IMR-90 (cell line): ENCODE data around the gene ZNF407. TPM values are rescaled to one million over a fixed set of nuclear protein-coding genes. Genes with fewer than 3 reads are reported as not detected.
A peak's percentile ranks its signal among the peaks of the same experiment; 100 is the strongest.

ENCODE experiments used
- ATAC-seq: fragments of 200-7000 bp; cut with Tn5 transposase; 2 replicates; pipeline ENCODE4 v1.9.1; 2020; ENCODE audit warnings: low read depth, mild to moderate bottlenecking, moderate library complexity
- BruUV-seq: library from RNA; stranded (reverse); fragments of 400-500 nt; replicated peaks from 2 replicates; lab custom pipeline; 2021; lab: Mats Ljungman, UMichigan
- CTCF ChIA-PET: fragments of 300-600 bp; formaldehyde crosslinking; extraction: SDS; loops from one replicate; lab custom pipeline; 2021; ENCODE audit warnings: antibody characterized with exemption; lab: Yijun Ruan, JAX
- POLR2A ChIA-PET: fragments of 300-600 bp; sonication (Branson Sonifier 250); formaldehyde crosslinking; loops from one replicate; lab custom pipeline; 2022; ENCODE audit warnings: antibody characterized with exemption; ENCODE audit not compliant: unreplicated experiment; lab: Charles Lee
- DNase-seq: peaks from one replicate; pipeline ENCODE4 v3.0.0; 2013
- H2AFZ ChIP-seq: replicated peaks from 2 replicates; pipeline ENCODE3; 2013; ENCODE audit warnings: low read length, mild to moderate bottlenecking; ENCODE audit not compliant: poor library complexity
- H2AK5ac ChIP-seq: 2 replicates; pipeline ENCODE4 v1.6.1; 2013; ENCODE audit warnings: low read depth, low read length, inconsistent platforms
- H2AK9ac ChIP-seq: replicated peaks from 2 replicates; pipeline ENCODE3; 2013; ENCODE audit warnings: mild to moderate bottlenecking, low read depth, low read length, moderate library complexity; ENCODE audit not compliant: poor library complexity
- H2BK120ac ChIP-seq: 2 replicates; pipeline ENCODE4 v1.6.1; 2013; ENCODE audit warnings: low read depth, low read length, inconsistent platforms
- H2BK15ac ChIP-seq: 3 replicates; pipeline ENCODE4 v1.6.1; 2013; ENCODE audit warnings: low read depth, low read length, inconsistent platforms
- H2BK20ac ChIP-seq: 2 replicates; pipeline ENCODE4 v1.6.1; 2013; ENCODE audit warnings: low read depth, mild to moderate bottlenecking, inconsistent platforms, low read length, moderate library complexity
- H2BK5ac ChIP-seq: 2 replicates; pipeline ENCODE4 v1.6.1; 2013; ENCODE audit warnings: mild to moderate bottlenecking, low read depth, low read length, inconsistent platforms; ENCODE audit not compliant: poor library complexity, severe bottlenecking
- H3K14ac ChIP-seq: replicated peaks from 2 replicates; pipeline ENCODE4 v1.6.1; 2013; ENCODE audit warnings: low read depth, low read length, inconsistent platforms
- H3K18ac ChIP-seq: 2 replicates; pipeline ENCODE4 v1.6.1; 2013; ENCODE audit warnings: low read depth, low read length, control low read depth
- H3K23ac ChIP-seq: 2 replicates; pipeline ENCODE4 v1.6.1; 2013; ENCODE audit warnings: low read depth, low read length, inconsistent platforms
- H3K27ac ChIP-seq: 2 replicates; pipeline ENCODE4 v1.5.1; 2013; ENCODE audit warnings: mild to moderate bottlenecking, control low read depth, low read length; ENCODE audit not compliant: insufficient read depth
- H3K27me3 ChIP-seq: 2 replicates; pipeline ENCODE4 v1.6.1; 2013; ENCODE audit warnings: low read length; ENCODE audit not compliant: control insufficient read depth, insufficient read depth
- H3K36me3 ChIP-seq: 2 replicates; pipeline ENCODE4 v1.6.1; 2013; ENCODE audit warnings: low read length, mixed read lengths; ENCODE audit not compliant: control insufficient read depth, insufficient read depth
- H3K4ac ChIP-seq: 2 replicates; pipeline ENCODE4 v1.6.1; 2013; ENCODE audit warnings: low read depth, low read length, inconsistent platforms
- H3K4me1 ChIP-seq: 2 replicates; pipeline ENCODE4 v1.6.1; 2013; ENCODE audit warnings: low read length, mixed read lengths; ENCODE audit not compliant: control insufficient read depth, insufficient read depth
- H3K4me2 ChIP-seq: 2 replicates; pipeline ENCODE4 v1.6.1; 2013; ENCODE audit warnings: low read depth, mild to moderate bottlenecking, control low read depth, low read length, moderate library complexity
- H3K4me3 ChIP-seq: 2 replicates; pipeline ENCODE4 v1.5.1; 2013; ENCODE audit warnings: low read depth, mild to moderate bottlenecking, control low read depth, low read length, moderate library complexity; ENCODE audit not compliant: insufficient read depth
- H3K56ac ChIP-seq: 2 replicates; pipeline ENCODE4 v1.6.1; 2013; ENCODE audit warnings: low read length, inconsistent platforms; ENCODE audit not compliant: insufficient read depth; ENCODE audit errors: extremely low read depth
- H3K79me1 ChIP-seq, 2 experiments: 2 replicates each; pipeline ENCODE4 v1.6.1; 2013; ENCODE audit warnings: low read length in 2 of 2, inconsistent platforms in 1 of 2, low read depth in 1 of 2
- H3K9ac ChIP-seq: 2 replicates; pipeline ENCODE4 v1.6.1; 2013; ENCODE audit warnings: low read depth, low read length, control low read depth
- H3K9me1 ChIP-seq: 2 replicates; pipeline ENCODE4 v1.6.1; 2013; ENCODE audit warnings: low read length, inconsistent platforms; ENCODE audit not compliant: insufficient read depth
- H3K9me3 ChIP-seq: 2 replicates; pipeline ENCODE4 v1.6.1; 2013; ENCODE audit warnings: low read length; ENCODE audit not compliant: control insufficient read depth, insufficient read depth
- H4K20me1 ChIP-seq: 2 replicates; pipeline ENCODE4 v1.6.1; 2013; ENCODE audit warnings: low read length, inconsistent platforms; ENCODE audit not compliant: insufficient read depth
- H4K5ac ChIP-seq: 2 replicates; pipeline ENCODE4 v1.6.1; 2013; ENCODE audit warnings: mild to moderate bottlenecking, low read depth, low read length, control low read depth
- H4K8ac ChIP-seq, 2 experiments: 2 replicates each; pipeline ENCODE4 v1.6.1; 2013; ENCODE audit warnings: low read depth in 2 of 2, low read length in 2 of 2, control low read depth in 1 of 2, inconsistent platforms in 1 of 2
- H4K91ac ChIP-seq: 2 replicates; pipeline ENCODE4 v1.6.1; 2013; ENCODE audit warnings: low read depth, low read length, inconsistent platforms; ENCODE audit not compliant: insufficient read depth
- CEBPB ChIP-seq: IDR thresholded peaks from 2 replicates; pipeline ENCODE4 v1.6.1; 2012; ENCODE audit warnings: low read depth, low read length, improper control_type of control experiment
- CHD1 ChIP-seq: IDR thresholded peaks from 2 replicates; pipeline ENCODE4 v1.6.1; 2012; ENCODE audit warnings: low read depth, low read length, improper control_type of control experiment
- CTCF ChIP-seq: conservative IDR thresholded peaks from 2 replicates; pipeline ENCODE4 v1.5.1; 2012; ENCODE audit warnings: mild to moderate bottlenecking, low read depth, low read length, improper control_type of control experiment
- MAFK ChIP-seq: IDR thresholded peaks from 2 replicates; pipeline ENCODE4 v1.6.1; 2012; ENCODE audit warnings: low read depth, low read length, improper control_type of control experiment
- MXI1 ChIP-seq: IDR thresholded peaks from 2 replicates; pipeline ENCODE4 v1.6.1; 2012; ENCODE audit warnings: low read depth, mild to moderate bottlenecking, low read length, moderate library complexity, borderline replicate concordance
- NFE2L2 ChIP-seq: fragments of 150-350 bp; IDR thresholded peaks from 2 replicates; pipeline ENCODE4 v1.6.1; 2016; ENCODE audit warnings: low read depth, mild to moderate bottlenecking, low read length
- POLR2A ChIP-seq: IDR thresholded peaks from 2 replicates; pipeline ENCODE4 v1.6.1; 2012; ENCODE audit warnings: mild to moderate bottlenecking, low read depth, low read length
- RCOR1 ChIP-seq: IDR thresholded peaks from 2 replicates; pipeline ENCODE4 v1.6.1; 2012; ENCODE audit warnings: mild to moderate bottlenecking, low read length, improper control_type of control experiment; ENCODE audit not compliant: insufficient replicate concordance
- RFX5 ChIP-seq: IDR thresholded peaks from 2 replicates; pipeline ENCODE4 v1.8.0; 2012; ENCODE audit warnings: low read depth, mild to moderate bottlenecking, low read length, moderate library complexity
- SMC3 ChIP-seq: fragments of 150-350 bp; IDR thresholded peaks from 2 replicates; pipeline ENCODE4 v1.6.1; 2016; ENCODE audit warnings: low read depth, mild to moderate bottlenecking, antibody characterized with exemption, low read length, moderate library complexity
- USF2 ChIP-seq: fragments of 150-350 bp; IDR thresholded peaks from 2 replicates; pipeline ENCODE4 v1.6.1; 2017; ENCODE audit warnings: mild to moderate bottlenecking, antibody characterized with exemption, low read length, low read depth
- WGBS, 2 experiments: methylation state at CpG; one replicate each; pipeline versions ENCODE4 v1.1.5 to v1.1.7; 2013; ENCODE audit warnings: missing lambda C conversion rate in 2 of 2; ENCODE audit not compliant: insufficient read length in 1 of 2; ENCODE audit errors: extremely low coverage in 2 of 2; 5-methylcytosine and 5-hydroxymethylcytosine counted together
- dilution Hi-C: fragments of 300-500 bp; cut with HindIII; formaldehyde crosslinking; loops from one replicate; pipeline ENCODE4 v1.14.3; 2018; ENCODE audit warnings: low sequenced_read_pairs; ENCODE audit not compliant: unreplicated experiment
- in situ Hi-C: fragments of 300-500 bp; cut with MboI; formaldehyde crosslinking; loops from 3 replicates; pipeline ENCODE4 v1.14.3; 2019; ENCODE audit warnings: low sequenced_read_pairs, inconsistent platforms, mixed read lengths
- intact Hi-C: fragments of 100-400 bp; cut with micrococcal nuclease; formaldehyde crosslinking; loops from 2 replicates; pipeline ENCODE4 v1.10.0; 2022
- polyA plus RNA-seq, 3 experiments: library from polyadenylated mRNA; depleted of rRNA; stranded (reverse); fragments of >200 nt; gene quantifications; 2 replicates each; pipeline ENCODE4 v1.2.3, GENCODE V29; 2012; ENCODE audit warnings: low replicate concordance in 1 of 3
- total RNA-seq: library from RNA; depleted of rRNA; stranded (reverse); fragments of >200 nt; gene quantifications from 2 replicates; pipeline ENCODE4 v1.2.3, GENCODE V29; 2012

Gene ZNF407
- total and polyA plus RNA-seq, 2 of the 4 experiments (the other 2 are of a cell fraction) = 3.1 to 20.1 TPM

GRCh38 chr18:74613381-74613780 lies 15.7 kb downstream of the ZNF407 start:
- peak overlapping the region; percentile 64 for H3K4me2 ChIP-seq
- no TSS peak for BruUV-seq
- no peak overlapping the region for H3K4ac ChIP-seq
- no peak overlapping the region for H2AFZ ChIP-seq
- CTCF ChIA-PET = no interaction called here
- no peak overlapping the region for H3K14ac ChIP-seq
- H2BK20ac ChIP-seq = no peak overlapping the region
- H4K20me1 ChIP-seq = peaks cover 6% of the 10 kb centered on the region; the same call in 1 of the 2 replicates
- peak overlapping the region; percentile 77 for H3K18ac ChIP-seq
- no peak overlapping the region for H3K4me3 ChIP-seq
- H3K9me3 ChIP-seq = 0 out of 2 replicates have a peak, but pooled peaks cover 3% of the 10 kb centered on the region
- no peak overlapping the region for H2BK120ac ChIP-seq
- dilution Hi-C loops (no loop called here), intact Hi-C loops (no loop called here), in situ Hi-C loops (no loop called here)
- POLR2A ChIA-PET = no interaction called here
- H4K5ac ChIP-seq = no peak overlapping the region
- H3K79me1 ChIP-seq = peaks cover 31 to 56% of the 10 kb centered on the region in 2 experiments
- H3K36me3 ChIP-seq = no peaks in the 10 kb centered on the region; the same call in 1 of the 2 replicates
- peaks cover 5% of the 10 kb centered on the region for H3K4me1 ChIP-seq
- WGBS, 2 experiments = no CpG with 5 or more reads among the region's 1 CpG
- H4K91ac ChIP-seq = no peak overlapping the region
- H3K27ac ChIP-seq = peak overlapping the region; percentile 32; the same call in 1 of the 2 replicates
- H2BK15ac ChIP-seq = no peak overlapping the region
- H3K9me1 ChIP-seq = peaks cover 10% of the 10 kb centered on the region
- DNase-seq (no peak), ATAC-seq (peak; percentile 28)
- no peak overlapping the region for H2AK5ac ChIP-seq
- H3K23ac ChIP-seq = no peak overlapping the region
- H2AK9ac ChIP-seq = no peak overlapping the region
- H3K9ac ChIP-seq = no peak overlapping the region
- H2BK5ac ChIP-seq = no peak overlapping the region
- H4K8ac ChIP-seq = no peak overlapping the region
- no peak overlapping the region for H3K56ac ChIP-seq
- no peak for TF ChIP-seq CHD1
- no peak for TF ChIP-seq CTCF
- no peak for TF ChIP-seq MXI1
- TF ChIP-seq POLR2A = no peak
- TF ChIP-seq USF2 = no peak
- TF ChIP-seq RCOR1 = no peak
- TF ChIP-seq RFX5 = no peak
- TF ChIP-seq NFE2L2 = no peak
- TF ChIP-seq SMC3 = no peak
- TF ChIP-seq CEBPB = no peak
- no peak for TF ChIP-seq MAFK
- H3K27me3 ChIP-seq = no peaks in the 10 kb centered on the region
